Gastroesophageal sphincter (tissue), 4 donors: ENCODE results near the gene ANKRD52. TPM values are rescaled to one million over a fixed set of nuclear protein-coding genes. Genes with fewer than 3 reads are reported as not detected.

Experiments used
- ATAC-seq: fragments of 150-250 bp; one replicate; pipeline ENCODE4 v1.9.1; 2016; ENCODE audit warnings: mild to moderate bottlenecking, moderate library complexity
- H3K27ac ChIP-seq, 4 donors: fragments of 200-600 bp; sonication (generic) in 3 of 4; 1 replicate in 3 of 4; 2 replicates in 1 of 4; pipeline ENCODE4 v1.5.1; 2016 to 2019
- H3K27me3 ChIP-seq: fragments of 200-600 bp; sonication (generic); one replicate; pipeline ENCODE4 v1.5.1; 2019
- H3K36me3 ChIP-seq, 2 donors: fragments of 200-600 bp; sonication (generic); one replicate each; pipeline ENCODE4 v1.5.1; 2019; ENCODE audit warnings: control low read depth in 1 of 2
- H3K4me1 ChIP-seq, 3 donors: fragments of 200-600 bp; sonication (generic); 1 replicate in 2 of 3; 2 replicates in 1 of 3; pipeline ENCODE4 v1.5.1; 2016 to 2019; ENCODE audit warnings: control low read depth in 2 of 3
- H3K4me3 ChIP-seq, 2 donors: fragments of 200-600 bp; sonication (generic); one replicate each; pipeline ENCODE4 v1.5.1; 2019; ENCODE audit warnings: mild to moderate bottlenecking in 1 of 2, moderate library complexity in 1 of 2
- H3K9me3 ChIP-seq, 3 donors: fragments of 200-600 bp; sonication (generic); one replicate each; pipeline ENCODE4 v1.5.1; 2017 to 2019; ENCODE audit warnings: control low read depth in 2 of 3
- EP300 ChIP-seq: sonication (generic); formaldehyde crosslinking; IDR thresholded peaks from one replicate; pipeline ENCODE4 v1.6.1; 2017; ENCODE audit warnings: antibody characterized with exemption, mild to moderate bottlenecking
- POLR2A ChIP-seq, 2 donors: fragments of 450-650 bp; IDR thresholded peaks; one replicate each; pipeline ENCODE4 v1.6.1; 2017; ENCODE audit warnings: antibody characterized with exemption in 2 of 2, mild to moderate bottlenecking in 2 of 2, moderate library complexity in 1 of 2
- POLR2AphosphoS5 ChIP-seq: sonication (generic); formaldehyde crosslinking; IDR thresholded peaks from one replicate; pipeline ENCODE4 v1.6.1; 2017; ENCODE audit warnings: antibody characterized with exemption
- WGBS, 2 donors: methylation state at CpG; one replicate each; pipeline ENCODE4 v1.1.5; 2018; ENCODE audit warnings: low coverage in 1 of 2; 5-methylcytosine and 5-hydroxymethylcytosine counted together
- total RNA-seq, 4 donors: library from RNA; depleted of rRNA; stranded (reverse); fragments of >200 nt; gene quantifications; one replicate each; pipeline ENCODE4 v1.1.0, GENCODE V29; 2016
- TF ChIP-seq, protein P1 (sequence below), 4 experiments: fragments of 200-600 bp in 2 of 4; fragments of 450-650 bp in 2 of 4; sonication (generic) in 1 of 4; IDR thresholded peaks; one replicate each; pipeline ENCODE4 v1.5.1; 2017 to 2019; ENCODE audit warnings: antibody characterized with exemption in 4 of 4, mild to moderate bottlenecking in 2 of 4, moderate library complexity in 2 of 4

ANKRD52 gene
- total RNA-seq, 4 donors from 2014 or later = 12.9 to 37.8 (median 15.6) TPM

GRCh38 chr12:56260380-56260779 is 2.2 kb upstream of the ANKRD52 start:
- Histone ChIP-seq H3K27ac (no peak overlapping the region), H3K27me3 (no peaks in the 10 kb centered on the region), H3K4me3 (no peak overlapping the region), H3K36me3 (peaks cover 0 to 15% of the 10 kb centered on the region in 2 donors), H3K9me3 (no peaks in the 10 kb centered on the region), H3K4me1 (peaks cover 4 to 33% (median 21%) of the 10 kb centered on the region in 3 donors)
- no peak for ATAC-seq
- TF ChIP-seq POLR2AphosphoS5 = no peak
- TF ChIP-seq EP300 = no peak
- TF ChIP-seq POLR2A (IDR thresholded peaks at IDR 0.05) = no peak
- TF ChIP-seq, protein P1, sequence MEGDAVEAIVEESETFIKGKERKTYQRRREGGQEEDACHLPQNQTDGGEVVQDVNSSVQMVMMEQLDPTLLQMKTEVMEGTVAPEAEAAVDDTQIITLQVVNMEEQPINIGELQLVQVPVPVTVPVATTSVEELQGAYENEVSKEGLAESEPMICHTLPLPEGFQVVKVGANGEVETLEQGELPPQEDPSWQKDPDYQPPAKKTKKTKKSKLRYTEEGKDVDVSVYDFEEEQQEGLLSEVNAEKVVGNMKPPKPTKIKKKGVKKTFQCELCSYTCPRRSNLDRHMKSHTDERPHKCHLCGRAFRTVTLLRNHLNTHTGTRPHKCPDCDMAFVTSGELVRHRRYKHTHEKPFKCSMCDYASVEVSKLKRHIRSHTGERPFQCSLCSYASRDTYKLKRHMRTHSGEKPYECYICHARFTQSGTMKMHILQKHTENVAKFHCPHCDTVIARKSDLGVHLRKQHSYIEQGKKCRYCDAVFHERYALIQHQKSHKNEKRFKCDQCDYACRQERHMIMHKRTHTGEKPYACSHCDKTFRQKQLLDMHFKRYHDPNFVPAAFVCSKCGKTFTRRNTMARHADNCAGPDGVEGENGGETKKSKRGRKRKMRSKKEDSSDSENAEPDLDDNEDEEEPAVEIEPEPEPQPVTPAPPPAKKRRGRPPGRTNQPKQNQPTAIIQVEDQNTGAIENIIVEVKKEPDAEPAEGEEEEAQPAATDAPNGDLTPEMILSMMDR (IDR thresholded peaks at IDR 0.05) = no peak
- WGBS, 2 donors = 91% methylated on average over 6 to 7 of the region's 8 CpGs

GRCh38 chr12:56258820-56259183 is 618 bp upstream of the ANKRD52 start:
- H3K27ac ChIP-seq = peak overlapping the region; percentile 70 to 96 (median 92)
- TF ChIP-seq EP300 = no peak
- TF ChIP-seq POLR2A (IDR thresholded peaks at IDR 0.05) = no peak
- no peak for TF ChIP-seq POLR2AphosphoS5
- TF ChIP-seq, protein P1 (IDR thresholded peaks at IDR 0.05) = no peak
- H3K4me1 ChIP-seq = peaks cover 4 to 34% (median 21%) of the 10 kb centered on the region in 3 donors
- H3K4me3 ChIP-seq = peak overlapping the region; percentile 82 to 96
- WGBS, 2 donors = 2 to 20% methylated on average over 3 to 8 of the region's 9 CpGs
- no peaks in the 10 kb centered on the region for H3K27me3 ChIP-seq
- no peaks in the 10 kb centered on the region for H3K9me3 ChIP-seq
- no peak for ATAC-seq
- peaks cover 0 to 31% of the 10 kb centered on the region in 2 donors for H3K36me3 ChIP-seq

DNA sequence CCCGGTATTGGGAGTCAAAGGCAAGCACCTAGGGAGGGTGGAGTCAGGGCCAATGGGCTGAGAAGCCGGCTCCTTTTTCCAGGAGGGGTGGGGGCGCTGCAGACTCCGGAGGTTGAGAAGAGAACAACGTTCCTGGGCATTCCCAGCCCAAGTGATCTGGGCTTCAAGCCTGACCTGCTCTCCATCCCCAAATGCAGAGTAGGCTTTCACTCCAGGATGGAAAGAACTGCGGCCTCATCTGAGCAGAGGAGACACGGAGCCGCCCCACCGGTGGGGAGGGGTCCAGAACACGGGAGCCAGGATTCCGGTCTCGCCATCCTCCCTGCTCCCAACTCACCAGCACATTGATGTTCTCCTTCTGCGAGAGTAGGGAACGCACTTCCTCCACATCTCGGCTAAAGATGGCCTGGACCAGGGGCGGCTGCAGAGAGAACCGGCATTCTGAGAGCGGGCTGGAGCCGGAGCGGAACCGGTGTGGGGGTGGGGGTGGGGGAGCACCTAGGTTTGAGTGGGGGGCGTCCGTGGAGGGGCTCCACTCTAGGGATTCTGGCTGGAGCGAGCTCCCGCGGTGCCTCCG is 605 bp downstream of the ANKRD52 start:
- no peaks in the 10 kb centered on the region for H3K27me3 ChIP-seq
- TF ChIP-seq POLR2AphosphoS5 (no peak), EP300 (no peak), POLR2A (IDR thresholded peaks at IDR 0.05) (no peak)
- TF ChIP-seq, protein P1 (IDR thresholded peaks at IDR 0.05) = no peak
- H3K36me3 ChIP-seq = peaks cover 0 to 43% of the 10 kb centered on the region in 2 donors
- 0% methylated on average over 4 of the region's 27 CpGs; no CpG with 5 or more reads in 1 of the 2 donors for WGBS, 2 donors
- H3K27ac ChIP-seq = peak overlapping the region; percentile 70 to 96 (median 92)
- H3K4me1 ChIP-seq = peaks cover 4 to 34% (median 21%) of the 10 kb centered on the region in 3 donors
- H3K4me3 ChIP-seq = peak overlapping the region; percentile 82 to 96
- no peaks in the 10 kb centered on the region for H3K9me3 ChIP-seq
- ATAC-seq = no peak

GRCh38 chr12:56257071-56257470 is 1.1 kb downstream of the ANKRD52 start:
- Histone ChIP-seq H3K27ac (peak overlapping the region in 3 of 4 donors; percentile 88 to 96 (median 95)), H3K9me3 (no peaks in the 10 kb centered on the region)

More at GRCh38 chr12:56257071-56257470, 1.1 kb downstream of the ANKRD52 start:
- H3K4me1 ChIP-seq = peaks cover 4 to 34% (median 21%) of the 10 kb centered on the region in 3 donors
- 30% methylated on average over 6 of the region's 8 CpGs; no CpG with 5 or more reads in 1 of the 2 donors for WGBS, 2 donors
- no peak for ATAC-seq
- peak overlapping the region; percentile 82 to 96 for H3K4me3 ChIP-seq
- peaks cover 0 to 48% of the 10 kb centered on the region in 2 donors for H3K36me3 ChIP-seq
- H3K27me3 ChIP-seq = no peaks in the 10 kb centered on the region
- TF ChIP-seq, protein P1 (IDR thresholded peaks at IDR 0.05) = no peak
- TF ChIP-seq EP300 (no peak), POLR2A (IDR thresholded peaks at IDR 0.05) (no peak), POLR2AphosphoS5 (no peak)
